K562 (cell line): ENCODE measurements around the gene ARMCX6. TPM values are rescaled to one million over a fixed set of nuclear protein-coding genes. Genes with fewer than 3 reads are reported as not detected.

Experiments
- ATAC-seq: fragments of 200-7000 bp; cut with Tn5 transposase; 3 replicates; pipeline ENCODE4 v1.9.1; 2020; ENCODE audit warnings: moderate library complexity
- BruUV-seq: library from RNA; stranded (reverse); fragments of 400-500 nt; replicated peaks from 2 replicates; lab custom pipeline; 2021; lab: Mats Ljungman, UMichigan
- CTCF ChIA-PET: fragments of 300-600 bp; formaldehyde crosslinking; extraction: SDS; loops from one replicate; lab custom pipeline; 2021; ENCODE audit warnings: low intra/inter-chr PET ratio; lab: Yijun Ruan, JAX
- POLR2A ChIA-PET: fragments of 300-600, 350-650 bp; sonication (Branson Sonifier 250); formaldehyde crosslinking; extraction: SDS; loops from one replicate; lab custom pipeline; 2021; ENCODE audit warnings: antibody characterized with exemption, inconsistent platforms; lab: Yijun Ruan, JAX
- DNase-seq, 4 experiments: peaks; one replicate each; pipeline versions ENCODE4 v3.0.0 to v3.0.0-alpha.2; 2011 to 2018; ENCODE audit warnings: low spot score in 3 of 4, mixed read lengths in 3 of 4; ENCODE audit errors: extremely low read depth in 1 of 4
- FAIRE-seq: peaks from 2 replicates; lab custom pipeline; 2011; peaks lifted over from hg19 to GRCh38; lab: Jason Lieb, UNC
- H2AFZ ChIP-seq: 2 replicates; pipeline ENCODE4 v1.6.0; 2011; ENCODE audit warnings: low read depth, low read length, control low read depth, inconsistent platforms
- H3K27ac ChIP-seq: fragments of 200-600 bp; 3 replicates; pipeline ENCODE4 v1.8.0; 2011; ENCODE audit warnings: low read depth, mild to moderate bottlenecking, control low read depth, inconsistent platforms, low read length, moderate library complexity, mixed read lengths; ENCODE audit errors: extremely low read depth
- H3K27me3 ChIP-seq, 2 experiments: fragments of 300-600 bp in 1 of 2; 2 replicates in 1 of 2; 3 replicates in 1 of 2; pipeline versions ENCODE4 v1.6.0 to v1.8.0; 2011; ENCODE audit warnings: inconsistent platforms in 2 of 2, low read length in 2 of 2, mild to moderate bottlenecking in 1 of 2, mixed read lengths in 1 of 2, moderate library complexity in 1 of 2; ENCODE audit not compliant: control insufficient read depth in 2 of 2, insufficient read depth in 2 of 2
- H3K36me3 ChIP-seq: fragments of 300-600 bp; 3 replicates; pipeline ENCODE4 v1.8.0; 2011; ENCODE audit warnings: mild to moderate bottlenecking, low read length, inconsistent platforms; ENCODE audit not compliant: control insufficient read depth, insufficient read depth
- H3K4me1 ChIP-seq, 2 experiments: fragments of 200-600 bp in 1 of 2; replicated peaks in 1 of 2; 2 replicates in 1 of 2; 3 replicates in 1 of 2; pipeline versions ENCODE4 v1.5.1 to v1.8.0; 2011; ENCODE audit warnings: inconsistent platforms in 2 of 2, low read length in 2 of 2, mild to moderate bottlenecking in 1 of 2, mixed read lengths in 1 of 2, moderate library complexity in 1 of 2; ENCODE audit not compliant: control insufficient read depth in 2 of 2, insufficient read depth in 2 of 2
- H3K4me2 ChIP-seq: 2 replicates; pipeline ENCODE4 v1.6.1; 2011; ENCODE audit warnings: low read length, control low read depth, inconsistent platforms, mixed read lengths; ENCODE audit not compliant: insufficient read depth
- H3K4me3 ChIP-seq: fragments of 200-600 bp; sonication (generic), shearing (Covaris generic); 2 replicates; pipeline ENCODE4 v1.5.1; 2016; ENCODE audit warnings: control low read depth, inconsistent platforms
- H3K79me2 ChIP-seq: fragments of 200-600 bp; 3 replicates; pipeline ENCODE4 v1.8.0; 2011; ENCODE audit warnings: low read length, inconsistent platforms; ENCODE audit not compliant: control insufficient read depth, insufficient read depth
- H3K9ac ChIP-seq, 2 experiments: 2 replicates each; pipeline versions ENCODE4 v1.6.0 to v1.6.1; 2011; ENCODE audit warnings: low read depth in 2 of 2, low read length in 2 of 2, control low read depth in 1 of 2, inconsistent platforms in 1 of 2, mild to moderate bottlenecking in 1 of 2, mixed read lengths in 1 of 2; ENCODE audit not compliant: insufficient read depth in 1 of 2
- H3K9me1 ChIP-seq: one replicate; pipeline ENCODE4 v1.6.0; 2011; ENCODE audit warnings: inconsistent platforms, mild to moderate bottlenecking, low read length, moderate library complexity; ENCODE audit not compliant: control insufficient read depth, insufficient read depth
- H3K9me3 ChIP-seq: replicated peaks from 2 replicates; pipeline ENCODE4 v1.5.1; 2011; ENCODE audit warnings: low read depth, low read length, inconsistent platforms; ENCODE audit not compliant: control insufficient read depth, insufficient read depth
- H4K20me1 ChIP-seq: replicated peaks from 2 replicates; pipeline ENCODE4 v1.6.1; 2011; ENCODE audit warnings: low read length, inconsistent platforms, mixed read lengths; ENCODE audit not compliant: control insufficient read depth, insufficient read depth
- CBX1 ChIP-seq: sonication (generic); IDR thresholded peaks from 2 replicates; pipeline ENCODE4 v1.6.1; 2016; ENCODE audit warnings: antibody characterized with exemption, low read depth, mild to moderate bottlenecking
- CCAR2 ChIP-seq: fragments of 200-400 bp; formaldehyde crosslinking; IDR thresholded peaks from 2 replicates; pipeline ENCODE4 v1.6.1; 2017; ENCODE audit warnings: mild to moderate bottlenecking, low read depth, low read length
- CTBP1 ChIP-seq: fragments of 450-650 bp; IDR thresholded peaks from 2 replicates; pipeline ENCODE4 v1.6.1; 2016; ENCODE audit warnings: borderline replicate concordance
- HDGF ChIP-seq: fragments of 450-650 bp; IDR thresholded peaks from 2 replicates; pipeline ENCODE4 v1.6.1; 2016
- MAFK ChIP-seq: IDR thresholded peaks from 2 replicates; pipeline ENCODE4 v1.6.1; 2011; ENCODE audit warnings: low read length, improper control_type of control experiment
- PCBP2 ChIP-seq: fragments of 200-400 bp; formaldehyde crosslinking; IDR thresholded peaks from 2 replicates; pipeline ENCODE4 v1.6.1; 2018; ENCODE audit warnings: low read length, low read depth, mild to moderate bottlenecking, moderate library complexity; ENCODE audit not compliant: poor library complexity, severe bottlenecking
- TCF7 ChIP-seq: sonication (generic); IDR thresholded peaks from 2 replicates; pipeline ENCODE4 v1.6.1; 2016; ENCODE audit warnings: antibody characterized with exemption, borderline replicate concordance
- ZBTB40 ChIP-seq, 2 experiments: fragments of 450-650 bp in 1 of 2; sonication (generic) in 1 of 2; formaldehyde crosslinking in 1 of 2; IDR thresholded peaks; 2 replicates each; pipeline versions ENCODE4 v1.7.1 to v1.9.0; 2016 to 2022; ENCODE audit warnings: inconsistent platforms in 1 of 2, mild to moderate bottlenecking in 1 of 2, missing genetic modification reagents in 1 of 2
- ZKSCAN3 ChIP-seq: fragments of 250-450 bp; sonication (Bioruptor Pico); IDR thresholded peaks from 2 replicates; pipeline ENCODE4 v1.4.0; 2020
- ZNF165 ChIP-seq: fragments of 250-450 bp; sonication (Bioruptor Pico); IDR thresholded peaks from 2 replicates; pipeline ENCODE4 v1.4.0; 2020; ENCODE audit warnings: borderline replicate concordance
- ZNF766 ChIP-seq: fragments of 200-800 bp; sonication (Bioruptor generic); conservative IDR thresholded peaks from 2 replicates; pipeline ENCODE4 v1.6.1; 2016; ENCODE audit warnings: missing genetic modification characterization, missing compliant biosample characterization
- ZSCAN29 ChIP-seq: fragments of 450-650 bp; IDR thresholded peaks from 2 replicates; pipeline ENCODE4 v1.6.1; 2017
- in situ Hi-C: fragments of 300-500 bp; cut with MboI; formaldehyde crosslinking; loops from 4 replicates; pipeline ENCODE4 v1.15.0; 2018; ENCODE audit warnings: inconsistent platforms, mixed read lengths
- intact Hi-C: fragments of 100-400 bp; cut with micrococcal nuclease; formaldehyde crosslinking; loops from 2 replicates; pipeline ENCODE4 v1.14.2; 2022
- polyA plus RNA-seq, 8 experiments: library from polyadenylated mRNA; depleted of rRNA in 4 of 8; stranded (reverse) in 5 of 8; unstranded in 3 of 8; fragments of >200 nt; fragmentation: Nextera tagmentation in 2 of 8; fragmentation: Illumina TruSeq in 1 of 8; extraction: Ambion mirVana in 2 of 8; extraction: Trizol in 1 of 8; gene quantifications; 2 replicates each; pipeline versions ENCODE4 v1.2.1 to v1.2.3, GENCODE V29; 2011 to 2014; ENCODE audit warnings: inconsistent platforms in 1 of 8, missing spikeins in 1 of 8
- total RNA-seq, 7 experiments: library from RNA; depleted of rRNA in 6 of 7; stranded (reverse); fragments of >200 nt in 6 of 7; fragmentation: Illumina TruSeq in 2 of 7; extraction: Trizol in 2 of 7; gene quantifications; 2 replicates each; pipeline versions ENCODE4 v1.2.1 to v1.2.3, GENCODE V29; 2011 to 2021; ENCODE audit warnings: low replicate concordance in 1 of 7
- TF ChIP-seq, protein P1 (sequence below): IDR thresholded peaks from 2 replicates; pipeline ENCODE4 v1.6.1; 2011; ENCODE audit not compliant: insufficient read length; ENCODE audit errors: extremely low read depth

Gene ARMCX6
- total and polyA plus RNA-seq, 9 of the 15 experiments (the other 6 are each of a cell fraction or from before 2014, with no cell fraction given), result 15.4 to 41.2 (median 24.6) TPM

DNA sequence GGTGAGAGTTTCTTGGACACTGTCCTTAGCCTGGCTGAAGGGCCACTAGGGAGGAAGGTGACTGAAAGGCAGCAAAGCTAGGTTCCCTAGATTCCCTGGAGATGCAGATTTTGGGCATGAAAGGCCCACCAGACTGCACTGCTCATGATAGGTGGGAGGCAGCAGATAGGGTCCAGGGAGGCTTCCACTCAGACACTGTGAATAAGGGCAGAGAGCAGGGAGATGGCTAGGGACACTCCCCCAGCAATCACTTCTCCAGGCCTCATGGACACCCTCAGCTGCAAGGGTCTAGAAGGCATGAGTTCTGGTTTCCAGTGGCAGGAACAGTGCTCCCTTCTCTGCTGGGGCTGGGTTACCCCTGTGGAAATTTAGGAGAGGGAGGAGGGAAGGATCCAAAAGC, 21.8 kb upstream of the ARMCX6 start (continued):
- no peak for TF ChIP-seq MAFK

GRCh38 chrX:101619364-101619763, 1.6 kb upstream of the ARMCX6 start:
- FAIRE-seq, result peak; percentile 77
- Histone ChIP-seq H3K9me1 (no peaks in the 10 kb centered on the region), H3K79me2 (peaks cover 13% of the 10 kb centered on the region), H3K4me1 (peaks cover 6% of the 10 kb centered on the region in 2 experiments; a peak in 4 of 5 replicates), H3K4me3 (no peak overlapping the region), H4K20me1 (no peaks in the 10 kb centered on the region), H2AFZ (peak overlapping the region; percentile 68; the same call in 1 of the 2 replicates), H3K9me3 (no peaks in the 10 kb centered on the region), H3K9ac (peak overlapping the region in 1 of 2 experiments; percentile 30; a peak in 1 of 4 replicates), H3K27ac (peak overlapping the region; percentile 26; the same call in 1 of the 3 replicates), H3K4me2 (no peak overlapping the region), H3K36me3 (peaks cover 5% of the 10 kb centered on the region; the same call in 1 of the 3 replicates), H3K27me3 (peaks cover 0 to under 1% of the 10 kb centered on the region in 2 experiments; a peak in 1 of 5 replicates)
- peak; percentile 68 for ATAC-seq
- POLR2A ChIA-PET, result interaction anchor here (0.7 kb wide), 1 partner anchor 398 kb away, joined by 3 read pairs; no protein-coding TSS in a partner anchor
- in situ Hi-C loops (no loop called here), intact Hi-C loops (loop anchor here (5.0 kb wide), 1 partner anchor 178 kb away; no protein-coding TSS in a partner anchor)
- BruUV-seq, result no TSS peak
- DNase-seq, result peak in 2 of 4 experiments; percentile 44 to 71
- CTCF ChIA-PET, result no interaction called here
- TF ChIP-seq ZKSCAN3 (CRISPR knock-in tag) (no peak), CCAR2 (no peak), ZBTB40 (IDR thresholded peaks at IDR 0.05) (no peak), ZBTB40 (CRISPR knock-in tag; IDR thresholded peaks at IDR 0.05) (no peak), HDGF (no peak), CTBP1 (no peak), PCBP2 (no peak), ZNF165 (CRISPR knock-in tag) (no peak), TCF7 (no peak), ZNF766 (no peak), CBX1 (no peak), ZSCAN29 (no peak)
- TF ChIP-seq, protein P1, sequence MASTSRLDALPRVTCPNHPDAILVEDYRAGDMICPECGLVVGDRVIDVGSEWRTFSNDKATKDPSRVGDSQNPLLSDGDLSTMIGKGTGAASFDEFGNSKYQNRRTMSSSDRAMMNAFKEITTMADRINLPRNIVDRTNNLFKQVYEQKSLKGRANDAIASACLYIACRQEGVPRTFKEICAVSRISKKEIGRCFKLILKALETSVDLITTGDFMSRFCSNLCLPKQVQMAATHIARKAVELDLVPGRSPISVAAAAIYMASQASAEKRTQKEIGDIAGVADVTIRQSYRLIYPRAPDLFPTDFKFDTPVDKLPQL, result no peak
